Suprapubic skin (tissue), 4 donors: ENCODE data around the gene SRSF4. TPM values are rescaled to one million over a fixed set of nuclear protein-coding genes. Genes with fewer than 3 reads are reported as not detected.
A peak's percentile ranks its signal among the peaks of the same experiment; 100 is the strongest.

ENCODE experiments used
- DNase-seq, 2 donors: peaks; one replicate each; pipeline ENCODE4 v3.0.0-alpha.2; 2019; ENCODE audit warnings: low spot score in 2 of 2
- H3K27ac ChIP-seq: fragments of 200-600 bp; sonication (generic); one replicate; pipeline ENCODE4 v1.5.1; 2019
- H3K27me3 ChIP-seq: fragments of 200-600 bp; sonication (generic); one replicate; pipeline ENCODE4 v1.5.1; 2019
- H3K36me3 ChIP-seq: fragments of 200-600 bp; sonication (generic); one replicate; pipeline ENCODE4 v1.5.1; 2019
- H3K4me1 ChIP-seq: fragments of 200-600 bp; sonication (generic); one replicate; pipeline ENCODE4 v1.5.1; 2019
- H3K4me3 ChIP-seq: fragments of 200-600 bp; sonication (generic); one replicate; pipeline ENCODE4 v1.5.1; 2019; ENCODE audit warnings: mild to moderate bottlenecking
- H3K9me3 ChIP-seq: fragments of 200-600 bp; sonication (generic); one replicate; pipeline ENCODE4 v1.5.1; 2019
- CTCF ChIP-seq, 2 donors: fragments of 200-600 bp in 1 of 2; fragments of 450-650 bp in 1 of 2; sonication (generic) in 1 of 2; IDR thresholded peaks; one replicate each; pipeline ENCODE4 v1.5.1; 2016 to 2019; ENCODE audit warnings: antibody characterized with exemption in 2 of 2, mild to moderate bottlenecking in 1 of 2, moderate library complexity in 1 of 2
- EP300 ChIP-seq: sonication (generic); formaldehyde crosslinking; IDR thresholded peaks from one replicate; pipeline ENCODE4 v1.6.1; 2017; ENCODE audit warnings: antibody characterized with exemption
- POLR2A ChIP-seq, 2 donors: fragments of 450-650 bp; IDR thresholded peaks; one replicate each; pipeline ENCODE4 v1.6.1; 2017; ENCODE audit warnings: antibody characterized with exemption in 2 of 2, mild to moderate bottlenecking in 2 of 2, moderate library complexity in 2 of 2
- POLR2AphosphoS5 ChIP-seq, 3 donors: sonication (generic); formaldehyde crosslinking; IDR thresholded peaks; one replicate each; pipeline ENCODE4 v1.6.1; 2017; ENCODE audit warnings: antibody characterized with exemption in 3 of 3
- WGBS: methylation state at CpG from one replicate; pipeline ENCODE4 v1.1.5; 2018; 5-methylcytosine and 5-hydroxymethylcytosine counted together
- total RNA-seq, 4 donors: library from RNA; depleted of rRNA; stranded (reverse); fragments of >200 nt; gene quantifications; one replicate each; pipeline ENCODE4 v1.1.0, GENCODE V29; 2016

The SRSF4 gene
- total RNA-seq, 4 donors from 2014 or later, result 45.7 to 86.1 (median 60.5) TPM

GRCh38 chr1:29125788-29126187 lies 55.9 kb downstream of the SRSF4 start:
- WGBS, result 72% methylated on average over 5 of the region's 6 CpGs
- Histone ChIP-seq H3K4me1 (peaks cover 43% of the 10 kb centered on the region), H3K27ac (no peak overlapping the region), H3K9me3 (no peaks in the 10 kb centered on the region), H3K4me3 (no peak overlapping the region), H3K27me3 (peaks cover 19% of the 10 kb centered on the region), H3K36me3 (no peaks in the 10 kb centered on the region)
- DNase-seq, result no peak
- TF ChIP-seq POLR2AphosphoS5 (IDR thresholded peaks at IDR 0.05) (no peak), EP300 (no peak), POLR2A (IDR thresholded peaks at IDR 0.05) (no peak), CTCF (IDR thresholded peaks at IDR 0.05) (no peak)

GRCh38 chr1:29125237-29125641 lies 56.5 kb downstream of the SRSF4 start:
- H3K27me3 ChIP-seq, result peaks cover 19% of the 10 kb centered on the region
- WGBS, result 58% methylated on average over 14 of the region's 14 CpGs
- H3K36me3 ChIP-seq, result no peaks in the 10 kb centered on the region
- H3K9me3 ChIP-seq, result no peaks in the 10 kb centered on the region
- peaks cover 43% of the 10 kb centered on the region for H3K4me1 ChIP-seq
- TF ChIP-seq CTCF (IDR thresholded peaks at IDR 0.05), result no peak
- no peak for TF ChIP-seq EP300
- TF ChIP-seq POLR2AphosphoS5 (IDR thresholded peaks at IDR 0.05), result no peak
- no peak for TF ChIP-seq POLR2A (IDR thresholded peaks at IDR 0.05)
- peak in 1 of 2 donors; percentile 72 for DNase-seq
- H3K4me3 ChIP-seq, result peak overlapping the region; percentile 72
- peak overlapping the region; percentile 92 for H3K27ac ChIP-seq

GRCh38 chr1:29124366-29125236 lies 57.1 kb downstream of the SRSF4 start:
- Histone ChIP-seq H3K9me3 (no peaks in the 10 kb centered on the region), H3K27me3 (peaks cover 19% of the 10 kb centered on the region), H3K4me3 (peak overlapping the region; percentile 72), H3K27ac (peak overlapping the region; percentile 92), H3K36me3 (no peaks in the 10 kb centered on the region), H3K4me1 (peaks cover 43% of the 10 kb centered on the region)
- 53% methylated on average over 9 of the region's 85 CpGs for WGBS
- peak; percentile 81 to 92 for TF ChIP-seq CTCF (IDR thresholded peaks at IDR 0.05)
- TF ChIP-seq EP300, result no peak
- TF ChIP-seq POLR2AphosphoS5 (IDR thresholded peaks at IDR 0.05), result peak in 1 of 3 donors; percentile 78
- TF ChIP-seq POLR2A (IDR thresholded peaks at IDR 0.05), result no peak
- DNase-seq, result peak; percentile 91 to 92

DNA sequence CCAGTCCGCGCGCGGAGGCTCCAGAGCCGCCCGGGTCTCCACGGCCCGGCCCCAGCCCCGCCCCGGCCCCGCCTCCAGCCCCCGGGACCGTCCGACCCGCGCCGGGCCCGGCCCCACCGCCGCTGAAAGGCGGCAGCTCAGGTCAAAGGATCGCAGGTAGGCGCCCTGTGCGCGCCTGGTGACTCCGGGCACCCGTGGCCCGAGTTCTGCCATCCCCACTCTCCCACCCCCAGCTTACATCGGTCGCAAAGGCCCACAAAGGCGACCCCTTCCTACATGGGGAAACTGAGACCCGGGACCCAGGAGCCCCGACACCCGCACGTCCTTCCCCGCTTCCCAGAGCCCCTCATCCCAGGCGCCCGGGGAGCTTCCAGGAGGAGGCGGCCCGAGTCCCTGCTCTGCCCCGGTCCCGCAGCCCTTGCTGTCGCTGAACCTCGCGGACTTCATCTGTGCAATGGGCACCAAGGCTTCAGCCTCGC lies 57.8 kb downstream of the SRSF4 start, which contains the start of gene TMEM200B:
Gene TMEM200B (minus strand): TSS at position 17 of the 479 bp plus-strand sequence. CDS start 2,075 bp downstream, outside the sequence.
- Histone ChIP-seq H3K27ac (peak within 1 kb of the TSS; percentile 92), H3K27me3 (peaks cover 19% of the 10 kb centered on the region), H3K36me3 (no peaks in the 10 kb centered on the region), H3K4me3 (peak within 1 kb of the TSS; percentile 72), H3K4me1 (peaks cover 43% of the 10 kb centered on the region), H3K9me3 (no peaks in the 10 kb centered on the region)
- DNase-seq, result no peak
- TF ChIP-seq CTCF (IDR thresholded peaks at IDR 0.05), result no peak
- no peak for TF ChIP-seq EP300
- no peak for TF ChIP-seq POLR2A (IDR thresholded peaks at IDR 0.05)
- no peak for TF ChIP-seq POLR2AphosphoS5 (IDR thresholded peaks at IDR 0.05)
- WGBS, result no CpG with 5 or more reads among the region's 46 CpGs
